NCI-H510A treated with DMSO at 0.1 percent for 48 hours (cell line): ENCODE data around the gene ELAC2.

Experiments used
- DNase-seq: peaks from one replicate; lab custom pipeline; 2025; lab: John Stamatoyannopoulos, UW

Gene ELAC2

GRCh38 chr17:13017655-13018459, at the start of gene ELAC2:
Gene ELAC2 (minus strand): TSS chr17:13018027. CDS start chr17:13017947, 80 bp downstream.
- DNase-seq: peak; percentile 97

- no peak for DNase-seq
Observed at GRCh38 chr17:13065032-13065431, 47.2 kb upstream of the ELAC2 start.

- no peak for DNase-seq
Observed at GRCh38 chr17:13055131-13055530, 37.3 kb upstream of the ELAC2 start.

- DNase-seq: no peak
Observed at GRCh38 chr17:13054666-13055065, 36.8 kb upstream of the ELAC2 start.

- no peak for DNase-seq
Observed at GRCh38 chr17:13051915-13052314, 34.1 kb upstream of the ELAC2 start.

GRCh38 chr17:13047011-13047606, 29.3 kb upstream of the ELAC2 start:
- DNase-seq: no peak

- DNase-seq: no peak
Observed at GRCh38 chr17:13046361-13046760, 28.5 kb upstream of the ELAC2 start.

- no peak for DNase-seq
Observed at GRCh38 chr17:13044572-13045065, 26.8 kb upstream of the ELAC2 start.

GRCh38 chr17:13038931-13039665, 21.3 kb upstream of the ELAC2 start:
- no peak for DNase-seq

- DNase-seq: no peak
Observed at GRCh38 chr17:13036751-13037150, 18.9 kb upstream of the ELAC2 start.

- DNase-seq: no peak
Observed at GRCh38 chr17:13035420-13035819, 17.6 kb upstream of the ELAC2 start.

GRCh38 chr17:13031718-13032350, 14.0 kb upstream of the ELAC2 start:
- peak; percentile 12 for DNase-seq

GRCh38 chr17:13030459-13031300, 12.9 kb upstream of the ELAC2 start:
- DNase-seq: peak; percentile 26

GRCh38 chr17:13030056-13030455, 12.2 kb upstream of the ELAC2 start:
- DNase-seq: no peak

- DNase-seq: no peak
Observed at GRCh38 chr17:13029340-13029739, 11.5 kb upstream of the ELAC2 start.

GRCh38 chr17:13027246-13027645, 9.4 kb upstream of the ELAC2 start:
- DNase-seq: no peak

- no peak for DNase-seq
Observed at GRCh38 chr17:13025687-13026086, 7.9 kb upstream of the ELAC2 start.

GRCh38 chr17:13025258-13025627, 7.4 kb upstream of the ELAC2 start:
- no peak for DNase-seq

- peak; percentile 29 for DNase-seq
Observed at GRCh38 chr17:13024526-13025257, 6.9 kb upstream of the ELAC2 start.

- DNase-seq: peak; percentile 14
Observed at GRCh38 chr17:13024016-13024415, 6.2 kb upstream of the ELAC2 start.
